NB4 (cell line): ENCODE measurements around the gene FRMD4B.
"Not testable (repeated sequence)": the region's sequence is repeated elsewhere in the genome, so short reads cannot be mapped to it uniquely, and the experiment has no call there.

Source experiments
- DNase-seq: peaks from one replicate; pipeline ENCODE4 v3.0.0; 2010; ENCODE audit warnings: low read depth
- H3K4me3 ChIP-seq: one replicate; pipeline ENCODE4 v1.5.1; 2011; ENCODE audit warnings: mild to moderate bottlenecking, low read depth, low read length, moderate library complexity
- MYC ChIP-seq: IDR thresholded peaks from 2 replicates; pipeline ENCODE4 v1.6.1; 2011; ENCODE audit warnings: low read depth, low read length
- POLR2A ChIP-seq: IDR thresholded peaks from 2 replicates; pipeline ENCODE4 v1.6.1; 2011; ENCODE audit warnings: mild to moderate bottlenecking; ENCODE audit not compliant: insufficient read length; ENCODE audit errors: extremely low read depth
- TF ChIP-seq, protein P1 (sequence below): IDR thresholded peaks from one replicate; pipeline ENCODE4 v1.5.1; 2012; ENCODE audit warnings: low read depth, low read length
- TF ChIP-seq, protein P2 (sequence below): IDR thresholded peaks from 2 replicates; pipeline ENCODE4 v1.6.1; 2011; ENCODE audit warnings: low read depth, low read length

FRMD4B gene

DNA sequence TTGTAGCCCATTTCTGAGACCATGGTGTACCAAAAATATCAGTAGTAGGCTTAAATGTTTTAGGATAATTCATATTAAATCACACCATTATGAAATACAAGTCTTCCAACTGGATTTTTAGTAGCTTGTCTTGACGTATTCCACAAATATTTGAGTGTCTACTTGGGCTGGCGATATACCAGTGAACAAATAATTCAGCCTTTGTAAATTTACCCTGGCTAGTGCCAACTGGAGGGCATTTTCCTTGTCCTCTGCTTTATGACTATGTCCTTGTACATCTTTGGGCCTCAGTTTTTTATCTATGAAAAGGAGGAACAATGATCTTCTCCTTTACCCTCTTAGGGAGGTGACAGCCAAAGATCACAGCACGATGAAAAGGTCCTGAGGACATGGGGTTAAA, 114.8 kb downstream of the FRMD4B start:
- no peak for DNase-seq
- no peak overlapping the region for H3K4me3 ChIP-seq
- no peak for TF ChIP-seq MYC
- TF ChIP-seq, protein P1, sequence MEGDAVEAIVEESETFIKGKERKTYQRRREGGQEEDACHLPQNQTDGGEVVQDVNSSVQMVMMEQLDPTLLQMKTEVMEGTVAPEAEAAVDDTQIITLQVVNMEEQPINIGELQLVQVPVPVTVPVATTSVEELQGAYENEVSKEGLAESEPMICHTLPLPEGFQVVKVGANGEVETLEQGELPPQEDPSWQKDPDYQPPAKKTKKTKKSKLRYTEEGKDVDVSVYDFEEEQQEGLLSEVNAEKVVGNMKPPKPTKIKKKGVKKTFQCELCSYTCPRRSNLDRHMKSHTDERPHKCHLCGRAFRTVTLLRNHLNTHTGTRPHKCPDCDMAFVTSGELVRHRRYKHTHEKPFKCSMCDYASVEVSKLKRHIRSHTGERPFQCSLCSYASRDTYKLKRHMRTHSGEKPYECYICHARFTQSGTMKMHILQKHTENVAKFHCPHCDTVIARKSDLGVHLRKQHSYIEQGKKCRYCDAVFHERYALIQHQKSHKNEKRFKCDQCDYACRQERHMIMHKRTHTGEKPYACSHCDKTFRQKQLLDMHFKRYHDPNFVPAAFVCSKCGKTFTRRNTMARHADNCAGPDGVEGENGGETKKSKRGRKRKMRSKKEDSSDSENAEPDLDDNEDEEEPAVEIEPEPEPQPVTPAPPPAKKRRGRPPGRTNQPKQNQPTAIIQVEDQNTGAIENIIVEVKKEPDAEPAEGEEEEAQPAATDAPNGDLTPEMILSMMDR: no peak
- TF ChIP-seq POLR2A: no peak
- TF ChIP-seq, protein P2, sequence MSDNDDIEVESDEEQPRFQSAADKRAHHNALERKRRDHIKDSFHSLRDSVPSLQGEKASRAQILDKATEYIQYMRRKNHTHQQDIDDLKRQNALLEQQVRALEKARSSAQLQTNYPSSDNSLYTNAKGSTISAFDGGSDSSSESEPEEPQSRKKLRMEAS: no peak

DNA sequence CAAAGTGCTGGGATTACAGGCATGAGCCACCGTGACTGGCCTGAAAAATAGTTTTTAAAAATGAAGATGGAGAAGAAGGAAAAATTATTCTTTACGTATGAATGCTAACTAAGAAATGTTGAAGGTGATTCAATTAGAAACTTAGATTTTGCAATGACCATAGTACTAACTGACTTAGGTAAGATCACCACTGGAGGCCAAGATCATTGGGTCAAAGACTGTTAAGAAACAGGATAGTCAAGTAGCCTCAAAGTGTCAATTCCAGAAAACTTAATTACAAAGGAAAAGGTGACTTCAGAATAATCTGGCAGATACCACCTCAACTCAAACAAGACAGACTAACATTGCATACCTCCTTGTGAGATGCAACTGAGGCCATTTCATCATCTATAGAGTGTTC, 119.3 kb downstream of the FRMD4B start:
- H3K4me3 ChIP-seq: no peak overlapping the region
- TF ChIP-seq MYC: no peak
- TF ChIP-seq, protein P2: no peak
- TF ChIP-seq POLR2A: no peak
- TF ChIP-seq, protein P1: no peak
- DNase-seq: no peak

DNA sequence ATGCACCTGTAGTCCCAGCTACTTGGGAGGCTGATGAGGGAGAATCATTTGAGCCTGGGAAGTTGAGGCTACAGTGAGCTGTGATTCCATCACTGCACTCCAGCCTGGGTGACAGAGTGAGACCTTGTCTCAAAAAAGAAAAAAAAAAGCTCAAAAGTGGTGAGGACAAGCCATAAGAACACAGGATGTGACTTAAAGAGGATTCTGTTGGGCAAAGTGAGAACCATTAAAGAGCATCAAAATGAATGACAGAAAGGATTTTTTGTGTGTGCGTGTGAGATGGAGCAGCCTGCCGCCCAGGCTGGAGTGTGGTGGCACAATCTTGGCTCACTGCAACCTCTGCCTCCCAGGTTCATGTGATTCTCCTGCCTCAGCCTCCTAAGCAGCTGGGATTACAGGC, 119.8 kb downstream of the FRMD4B start:
- DNase-seq, H3K4me3 ChIP-seq: not testable (repeated sequence)

DNA sequence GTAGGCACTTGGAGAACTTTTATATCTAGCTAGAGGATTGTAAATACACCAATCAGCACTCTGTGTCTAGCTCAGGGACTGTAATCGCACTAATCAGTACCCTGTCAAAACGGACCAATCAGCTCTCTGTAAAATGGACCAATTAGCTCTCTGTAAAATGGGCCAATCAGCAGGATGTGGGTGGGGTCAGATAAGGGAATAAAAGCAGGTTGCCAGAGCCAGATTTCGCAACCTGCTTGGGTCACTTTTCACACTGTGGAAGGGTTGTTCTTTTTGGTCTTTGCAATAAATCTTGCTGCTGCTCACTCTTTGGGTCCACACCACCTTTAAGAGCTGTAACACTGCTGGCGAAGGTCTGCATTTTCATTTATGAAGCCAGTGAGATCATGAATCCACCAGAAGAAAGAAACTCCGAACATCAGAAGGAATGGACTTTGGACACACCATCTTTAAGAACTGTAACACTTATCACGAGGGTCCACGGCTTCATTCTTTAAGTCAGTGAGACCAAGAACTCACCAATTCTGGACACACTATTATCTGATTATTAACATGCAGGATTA, 125.0 kb downstream of the FRMD4B start:
- H3K4me3 ChIP-seq: not testable (repeated sequence)
- DNase-seq: peak; percentile 4

DNA sequence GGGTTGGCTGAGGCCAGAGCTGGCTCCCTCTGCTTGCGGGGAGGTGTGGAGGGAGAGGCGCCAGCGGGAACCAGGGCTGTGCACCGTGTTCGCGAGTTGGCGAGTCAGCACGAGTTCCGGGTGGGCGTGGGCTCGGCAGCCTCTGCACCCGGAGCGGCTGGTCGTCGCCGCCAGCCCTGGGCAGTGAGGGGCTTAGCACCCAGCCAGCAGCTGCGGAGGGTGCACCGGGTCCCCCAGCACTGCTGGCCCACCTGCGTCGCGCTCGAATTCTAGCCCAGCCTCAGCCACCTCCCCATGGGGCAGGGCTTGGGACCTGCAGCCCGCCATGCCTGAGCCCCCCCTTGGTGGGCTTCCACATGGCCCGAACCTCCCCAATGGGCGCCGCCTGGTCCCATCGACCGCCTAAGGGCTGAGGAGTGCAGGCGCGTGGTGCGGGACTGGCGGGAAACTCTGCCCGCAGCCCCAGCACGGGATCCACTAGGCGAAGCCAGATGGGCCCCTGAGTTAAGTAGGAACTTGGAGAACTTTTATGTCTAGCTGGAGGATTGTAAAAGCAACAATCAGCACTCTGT, 125.6 kb downstream of the FRMD4B start:
- no peak overlapping the region for H3K4me3 ChIP-seq
- DNase-seq: no peak
- TF ChIP-seq, protein P2: no peak
- TF ChIP-seq MYC: no peak
- no peak for TF ChIP-seq POLR2A
- TF ChIP-seq, protein P1: no peak

DNA sequence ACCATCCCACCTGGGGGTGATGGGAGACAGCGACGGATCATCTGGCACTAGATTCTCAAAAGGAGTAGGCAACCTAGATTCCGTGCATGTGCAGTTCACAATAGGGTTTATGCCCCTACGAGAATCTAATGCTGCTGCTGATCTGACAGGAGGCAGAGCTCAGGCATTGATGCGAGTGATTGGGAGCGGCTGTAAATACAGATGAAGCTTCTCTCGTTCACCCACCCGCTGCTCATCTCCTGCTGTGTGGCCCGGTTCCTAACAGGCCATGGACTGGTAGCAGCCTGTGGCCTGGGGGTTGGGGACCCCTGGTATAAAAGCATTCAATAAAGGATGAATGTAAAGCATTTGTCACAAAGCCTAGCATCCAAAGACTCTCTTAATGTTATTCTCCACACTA, 126.8 kb downstream of the FRMD4B start:
- DNase-seq: no peak
- TF ChIP-seq POLR2A (no peak), MYC (no peak)
- TF ChIP-seq, protein P1: no peak
- TF ChIP-seq, protein P2: no peak
- no peak overlapping the region for H3K4me3 ChIP-seq

DNA sequence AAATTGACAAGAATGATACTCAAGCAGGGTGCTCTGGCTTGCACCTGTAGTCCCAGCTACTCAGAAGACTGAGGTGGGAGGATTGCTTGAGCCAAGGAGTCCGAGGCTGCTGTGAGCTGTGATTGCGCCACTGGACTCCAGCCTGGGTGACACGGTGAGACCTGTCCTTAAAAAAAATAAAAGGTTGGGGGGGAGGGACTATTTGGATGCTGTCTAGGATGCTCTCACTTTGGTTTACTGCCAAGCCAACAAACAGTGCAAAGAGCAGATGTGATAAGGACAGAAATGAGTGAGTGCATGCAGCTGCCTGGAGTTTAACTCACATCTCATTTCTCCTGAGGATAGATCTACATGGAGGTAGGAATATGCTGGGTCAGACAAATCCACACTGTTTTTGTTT, 130.0 kb downstream of the FRMD4B start:
- TF ChIP-seq POLR2A (no peak), MYC (no peak)
- TF ChIP-seq, protein P1: no peak
- TF ChIP-seq, protein P2: no peak
- H3K4me3 ChIP-seq: no peak overlapping the region
- no peak for DNase-seq
